Thyroid gland (tissue), 4 donors: ENCODE data around the gene CFAP46.

Source experiments
- POLR2A ChIP-seq, 2 donors: fragments of 450-650 bp; IDR thresholded peaks; one replicate each; pipeline ENCODE4 v1.6.1; 2017; ENCODE audit warnings: antibody characterized with exemption in 2 of 2, mild to moderate bottlenecking in 2 of 2, moderate library complexity in 1 of 2
- TF ChIP-seq, protein P1 (sequence below), 6 experiments: fragments of 200-600 bp in 3 of 6; fragments of 450-650 bp in 3 of 6; sonication (generic) in 3 of 6; IDR thresholded peaks; one replicate each; pipeline ENCODE4 v1.5.1; 2016 to 2019; ENCODE audit warnings: antibody characterized with exemption in 6 of 6, mild to moderate bottlenecking in 2 of 6, inconsistent platforms in 1 of 6, moderate library complexity in 1 of 6

- TF ChIP-seq, protein P1, sequence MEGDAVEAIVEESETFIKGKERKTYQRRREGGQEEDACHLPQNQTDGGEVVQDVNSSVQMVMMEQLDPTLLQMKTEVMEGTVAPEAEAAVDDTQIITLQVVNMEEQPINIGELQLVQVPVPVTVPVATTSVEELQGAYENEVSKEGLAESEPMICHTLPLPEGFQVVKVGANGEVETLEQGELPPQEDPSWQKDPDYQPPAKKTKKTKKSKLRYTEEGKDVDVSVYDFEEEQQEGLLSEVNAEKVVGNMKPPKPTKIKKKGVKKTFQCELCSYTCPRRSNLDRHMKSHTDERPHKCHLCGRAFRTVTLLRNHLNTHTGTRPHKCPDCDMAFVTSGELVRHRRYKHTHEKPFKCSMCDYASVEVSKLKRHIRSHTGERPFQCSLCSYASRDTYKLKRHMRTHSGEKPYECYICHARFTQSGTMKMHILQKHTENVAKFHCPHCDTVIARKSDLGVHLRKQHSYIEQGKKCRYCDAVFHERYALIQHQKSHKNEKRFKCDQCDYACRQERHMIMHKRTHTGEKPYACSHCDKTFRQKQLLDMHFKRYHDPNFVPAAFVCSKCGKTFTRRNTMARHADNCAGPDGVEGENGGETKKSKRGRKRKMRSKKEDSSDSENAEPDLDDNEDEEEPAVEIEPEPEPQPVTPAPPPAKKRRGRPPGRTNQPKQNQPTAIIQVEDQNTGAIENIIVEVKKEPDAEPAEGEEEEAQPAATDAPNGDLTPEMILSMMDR (IDR thresholded peaks at IDR 0.05) = no peak
- TF ChIP-seq POLR2A (IDR thresholded peaks at IDR 0.05) = no peak
Observed at GRCh38 chr10:132792796-132793195, 149.6 kb downstream of the CFAP46 start.
